ENCODE measurements around the gene KLF16.

DNA sequence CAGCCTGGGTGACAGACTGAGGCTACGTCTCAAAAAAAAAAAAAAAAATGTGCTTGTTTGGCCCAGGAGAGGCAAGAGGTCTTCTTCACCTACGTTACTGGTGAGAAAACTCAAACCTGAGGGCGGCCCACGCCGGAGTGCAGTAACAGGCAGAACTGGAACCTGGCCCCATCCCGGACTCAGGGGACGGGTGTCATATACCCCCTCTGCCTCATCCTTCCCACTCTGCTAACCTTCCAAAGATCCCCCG is 41.4 kb upstream of the KLF16 start:
- no peak for TF ChIP-seq CSDC2 (CRISPR knock-in tag; IDR thresholded peaks at IDR 0.05)
- no peak for TF ChIP-seq ZNF8 (CRISPR knock-in tag; IDR thresholded peaks at IDR 0.05)
